ENCODE data around the gene RAB5IF. TPM values are rescaled to one million over a fixed set of nuclear protein-coding genes. Genes with fewer than 3 reads are reported as not detected.

The RAB5IF gene
- total and polyA plus RNA-seq, 2 experiments from 2014 or later = 115 to 171 TPM

GRCh38 chr20:36565520-36565919 lies 40.1 kb upstream of the RAB5IF start:
- no peak for TF ChIP-seq EZH2 (IDR thresholded peaks at IDR 0.05; ENCODE audit: insufficient read depth, poor library complexity, severe bottlenecking)
- no peak for TF ChIP-seq EZH2phosphoT487 (IDR thresholded peaks at IDR 0.05; ENCODE audit: insufficient read depth, low read depth)
- WGBS, 2 experiments (ENCODE audit: low coverage in 1 of 2, low lambda C conversion rate in 2 of 2, missing lambda C conversion rate in 2 of 2) = 74 to 84% methylated on average over 3 of the region's 3 CpGs
- no peak overlapping the region for H2AFZ ChIP-seq

GRCh38 chr20:36569847-36570429 lies 35.6 kb upstream of the RAB5IF start:
- no peak overlapping the region for H2AFZ ChIP-seq
- no peaks in the 10 kb centered on the region for H3K9me3 ChIP-seq (ENCODE audit: low read depth)
- no peaks in the 10 kb centered on the region for H3K27me3 ChIP-seq (replicated peaks; ENCODE audit: insufficient read depth)
- H3K36me3 ChIP-seq (ENCODE audit: low read depth) = no peaks in the 10 kb centered on the region
- H3K4me3 ChIP-seq = no peak overlapping the region
- peak; percentile 76 for DNase-seq
- H3K27ac ChIP-seq = no peak overlapping the region
- H3K4me2 ChIP-seq (ENCODE audit: unreplicated experiment) = no peak overlapping the region
- peaks cover 21% of the 10 kb centered on the region for H3F3A ChIP-seq (ENCODE audit: insufficient read depth)
- H4K20me1 ChIP-seq (ENCODE audit: insufficient read depth) = no peaks in the 10 kb centered on the region
- no peaks in the 10 kb centered on the region for H3K79me2 ChIP-seq (ENCODE audit: insufficient read depth)
- H3K4me1 ChIP-seq (ENCODE audit: insufficient read depth) = no peaks in the 10 kb centered on the region
- no peaks in the 10 kb centered on the region for H3K9me2 ChIP-seq (ENCODE audit: insufficient read depth)
- in situ Hi-C loops (cut with MboI) = no loop called here
- no peak overlapping the region for H3K9ac ChIP-seq
- TF ChIP-seq EZH2 (IDR thresholded peaks at IDR 0.05; ENCODE audit: insufficient read depth, poor library complexity, severe bottlenecking) (no peak), EZH2phosphoT487 (IDR thresholded peaks at IDR 0.05; ENCODE audit: insufficient read depth, low read depth) (no peak)
- WGBS, 2 experiments (ENCODE audit: low coverage in 1 of 2, low lambda C conversion rate in 2 of 2, missing lambda C conversion rate in 2 of 2) = 41 to 46% methylated on average over 7 of the region's 7 CpGs

More at GRCh38 chr20:36565520-36565919, 40.1 kb upstream of the RAB5IF start:
- Histone ChIP-seq H3K36me3 (ENCODE audit: low read depth) (no peaks in the 10 kb centered on the region), H3K79me2 (ENCODE audit: insufficient read depth) (no peaks in the 10 kb centered on the region), H3K4me2 (ENCODE audit: unreplicated experiment) (no peak overlapping the region), H3K27me3 (replicated peaks; ENCODE audit: insufficient read depth) (no peaks in the 10 kb centered on the region), H4K20me1 (ENCODE audit: insufficient read depth) (no peaks in the 10 kb centered on the region), H3F3A (ENCODE audit: insufficient read depth) (peaks cover 10% of the 10 kb centered on the region; the same call in 1 of the 2 replicates), H3K4me3 (no peak overlapping the region), H3K9me2 (ENCODE audit: insufficient read depth) (no peaks in the 10 kb centered on the region), H3K4me1 (ENCODE audit: insufficient read depth) (no peaks in the 10 kb centered on the region), H3K9me3 (ENCODE audit: low read depth) (no peaks in the 10 kb centered on the region), H3K27ac (no peak overlapping the region), H3K9ac (no peak overlapping the region)
- in situ Hi-C loops (cut with MboI) = no loop called here
- DNase-seq = no peak

- Histone ChIP-seq H3K79me2 (ENCODE audit: insufficient read depth) (0 out of 2 replicates have a peak, but pooled peaks cover 4% of the 10 kb centered on the region), H3K9me2 (ENCODE audit: insufficient read depth) (no peaks in the 10 kb centered on the region), H3K27me3 (replicated peaks; ENCODE audit: insufficient read depth) (no peaks in the 10 kb centered on the region), H3K4me1 (ENCODE audit: insufficient read depth) (no peaks in the 10 kb centered on the region), H4K20me1 (ENCODE audit: insufficient read depth) (no peaks in the 10 kb centered on the region), H3K36me3 (ENCODE audit: low read depth) (no peaks in the 10 kb centered on the region), H3K27ac (no peak overlapping the region), H3K9ac (no peak overlapping the region), H3F3A (ENCODE audit: insufficient read depth) (peaks cover 21% of the 10 kb centered on the region), H3K4me3 (no peak overlapping the region), H2AFZ (peak overlapping the region; percentile 78; the same call in 1 of the 2 replicates), H3K9me3 (ENCODE audit: low read depth) (no peaks in the 10 kb centered on the region), H3K4me2 (ENCODE audit: unreplicated experiment) (no peak overlapping the region)
- in situ Hi-C loops (cut with MboI) = no loop called here
- TF ChIP-seq EZH2phosphoT487 (IDR thresholded peaks at IDR 0.05; ENCODE audit: insufficient read depth, low read depth) = no peak
- TF ChIP-seq EZH2 (IDR thresholded peaks at IDR 0.05; ENCODE audit: insufficient read depth, poor library complexity, severe bottlenecking) = no peak
- no peak for DNase-seq
- WGBS, 2 experiments (ENCODE audit: low coverage in 1 of 2, low lambda C conversion rate in 2 of 2, missing lambda C conversion rate in 2 of 2) = 90% methylated on average over 17 of the region's 17 CpGs
These were observed 33.7 kb upstream of the RAB5IF start for GRCh38 chr20:36571564-36572504.

- 0 out of 2 replicates have a peak, but pooled peaks cover 5% of the 10 kb centered on the region for H3K79me2 ChIP-seq (ENCODE audit: insufficient read depth)
- H3K9ac ChIP-seq = peak overlapping the region; percentile 69; the same call in 1 of the 2 replicates
- peak overlapping the region; percentile 78 for H2AFZ ChIP-seq
- no peaks in the 10 kb centered on the region for H4K20me1 ChIP-seq (ENCODE audit: insufficient read depth)
- no peaks in the 10 kb centered on the region for H3K27me3 ChIP-seq (replicated peaks; ENCODE audit: insufficient read depth)
- 35 to 39% methylated on average over 20 of the region's 20 CpGs for WGBS, 2 experiments (ENCODE audit: low coverage in 1 of 2, low lambda C conversion rate in 2 of 2, missing lambda C conversion rate in 2 of 2)
- in situ Hi-C loops (cut with MboI) = no loop called here
- peak; percentile 48 for DNase-seq
- TF ChIP-seq EZH2 (IDR thresholded peaks at IDR 0.05; ENCODE audit: insufficient read depth, poor library complexity, severe bottlenecking) = no peak
- TF ChIP-seq EZH2phosphoT487 (IDR thresholded peaks at IDR 0.05; ENCODE audit: insufficient read depth, low read depth) = no peak
- no peaks in the 10 kb centered on the region for H3K36me3 ChIP-seq (ENCODE audit: low read depth)
- H3K4me2 ChIP-seq (ENCODE audit: unreplicated experiment) = peak overlapping the region; percentile 82
- H3K27ac ChIP-seq = no peak overlapping the region
- H3K4me1 ChIP-seq (ENCODE audit: insufficient read depth) = no peaks in the 10 kb centered on the region
- peak overlapping the region; percentile 80 for H3K4me3 ChIP-seq
- no peaks in the 10 kb centered on the region for H3K9me2 ChIP-seq (ENCODE audit: insufficient read depth)
- no peaks in the 10 kb centered on the region for H3K9me3 ChIP-seq (ENCODE audit: low read depth)
- H3F3A ChIP-seq (ENCODE audit: insufficient read depth) = peaks cover 21% of the 10 kb centered on the region
These were observed 32.9 kb upstream of the RAB5IF start for GRCh38 chr20:36572701-36573102.
